ENCODE measurements around the gene COL18A1.

COL18A1 gene

DNA sequence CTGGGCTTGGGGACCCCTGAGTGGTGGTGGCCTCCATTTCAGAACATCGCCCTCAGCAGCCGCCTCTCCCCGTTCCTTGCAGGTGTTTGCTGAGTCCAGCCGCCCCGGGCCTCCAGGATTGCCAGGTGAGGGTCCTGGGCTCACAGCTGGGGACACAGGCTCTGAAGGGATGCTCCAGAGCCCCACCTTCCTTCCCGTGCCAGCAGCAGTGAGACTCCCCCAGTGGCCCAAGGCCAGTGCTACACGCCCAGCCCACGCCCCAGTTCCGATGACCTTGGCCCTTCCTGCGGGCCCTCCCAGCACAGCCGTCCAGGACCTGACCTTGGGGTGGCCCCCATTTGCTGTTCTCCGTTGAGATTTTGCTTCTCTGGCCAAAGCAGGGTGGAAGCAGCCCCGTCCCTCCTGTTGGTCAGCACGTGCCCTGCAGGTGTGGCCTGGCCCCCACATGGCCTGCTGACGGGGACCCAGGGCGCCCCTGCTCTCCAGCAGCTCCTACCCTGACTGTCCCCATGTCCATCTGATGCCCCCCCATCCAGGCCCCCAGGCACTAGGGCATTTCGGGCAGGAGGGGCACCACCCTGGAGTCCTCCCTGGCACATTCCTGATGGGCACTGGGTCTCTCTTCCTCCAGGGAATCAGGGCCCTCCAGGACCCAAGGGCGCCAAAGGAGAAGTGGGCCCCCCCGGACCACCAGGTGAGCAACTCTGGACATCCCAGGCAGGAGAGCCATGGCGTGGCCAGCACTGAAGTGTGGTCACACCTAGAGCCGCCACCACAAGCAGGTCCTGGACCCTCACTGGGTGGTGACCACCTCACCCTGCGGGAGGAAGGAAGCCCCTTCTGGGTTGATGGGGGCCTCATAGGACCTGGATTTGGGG, 92.2 kb downstream of the COL18A1 start:
- no peaks in the 10 kb centered on the region for H3K9me3 ChIP-seq (ENCODE audit: insufficient read depth, low read length)
- no peaks in the 10 kb centered on the region for H4K20me1 ChIP-seq (ENCODE audit: insufficient read depth, low read length)
- H3K27ac ChIP-seq (ENCODE audit: low read length): no peak overlapping the region
- no peak for TF ChIP-seq EZH2phosphoT487 (IDR thresholded peaks at IDR 0.05; ENCODE audit: low read depth)
- TF ChIP-seq, protein P1, sequence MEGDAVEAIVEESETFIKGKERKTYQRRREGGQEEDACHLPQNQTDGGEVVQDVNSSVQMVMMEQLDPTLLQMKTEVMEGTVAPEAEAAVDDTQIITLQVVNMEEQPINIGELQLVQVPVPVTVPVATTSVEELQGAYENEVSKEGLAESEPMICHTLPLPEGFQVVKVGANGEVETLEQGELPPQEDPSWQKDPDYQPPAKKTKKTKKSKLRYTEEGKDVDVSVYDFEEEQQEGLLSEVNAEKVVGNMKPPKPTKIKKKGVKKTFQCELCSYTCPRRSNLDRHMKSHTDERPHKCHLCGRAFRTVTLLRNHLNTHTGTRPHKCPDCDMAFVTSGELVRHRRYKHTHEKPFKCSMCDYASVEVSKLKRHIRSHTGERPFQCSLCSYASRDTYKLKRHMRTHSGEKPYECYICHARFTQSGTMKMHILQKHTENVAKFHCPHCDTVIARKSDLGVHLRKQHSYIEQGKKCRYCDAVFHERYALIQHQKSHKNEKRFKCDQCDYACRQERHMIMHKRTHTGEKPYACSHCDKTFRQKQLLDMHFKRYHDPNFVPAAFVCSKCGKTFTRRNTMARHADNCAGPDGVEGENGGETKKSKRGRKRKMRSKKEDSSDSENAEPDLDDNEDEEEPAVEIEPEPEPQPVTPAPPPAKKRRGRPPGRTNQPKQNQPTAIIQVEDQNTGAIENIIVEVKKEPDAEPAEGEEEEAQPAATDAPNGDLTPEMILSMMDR (IDR thresholded peaks at IDR 0.05; ENCODE audit: low read depth, low read length): no peak
- H3K27me3 ChIP-seq (ENCODE audit: low read depth, low read length): no peaks in the 10 kb centered on the region
- H3K4me2 ChIP-seq (ENCODE audit: low read length): no peak overlapping the region
- H3K4me3 ChIP-seq (ENCODE audit: low read length): no peak overlapping the region
- no peaks in the 10 kb centered on the region for H3K36me3 ChIP-seq (replicated peaks; ENCODE audit: low read depth, low read length)
- H3K4me1 ChIP-seq (ENCODE audit: low read length): no peaks in the 10 kb centered on the region
- no peak overlapping the region for H2AFZ ChIP-seq (ENCODE audit: low read depth, low read length)
- H3K79me2 ChIP-seq (ENCODE audit: low read length): no peaks in the 10 kb centered on the region
- H3K9ac ChIP-seq (ENCODE audit: low read length): no peak overlapping the region

DNA sequence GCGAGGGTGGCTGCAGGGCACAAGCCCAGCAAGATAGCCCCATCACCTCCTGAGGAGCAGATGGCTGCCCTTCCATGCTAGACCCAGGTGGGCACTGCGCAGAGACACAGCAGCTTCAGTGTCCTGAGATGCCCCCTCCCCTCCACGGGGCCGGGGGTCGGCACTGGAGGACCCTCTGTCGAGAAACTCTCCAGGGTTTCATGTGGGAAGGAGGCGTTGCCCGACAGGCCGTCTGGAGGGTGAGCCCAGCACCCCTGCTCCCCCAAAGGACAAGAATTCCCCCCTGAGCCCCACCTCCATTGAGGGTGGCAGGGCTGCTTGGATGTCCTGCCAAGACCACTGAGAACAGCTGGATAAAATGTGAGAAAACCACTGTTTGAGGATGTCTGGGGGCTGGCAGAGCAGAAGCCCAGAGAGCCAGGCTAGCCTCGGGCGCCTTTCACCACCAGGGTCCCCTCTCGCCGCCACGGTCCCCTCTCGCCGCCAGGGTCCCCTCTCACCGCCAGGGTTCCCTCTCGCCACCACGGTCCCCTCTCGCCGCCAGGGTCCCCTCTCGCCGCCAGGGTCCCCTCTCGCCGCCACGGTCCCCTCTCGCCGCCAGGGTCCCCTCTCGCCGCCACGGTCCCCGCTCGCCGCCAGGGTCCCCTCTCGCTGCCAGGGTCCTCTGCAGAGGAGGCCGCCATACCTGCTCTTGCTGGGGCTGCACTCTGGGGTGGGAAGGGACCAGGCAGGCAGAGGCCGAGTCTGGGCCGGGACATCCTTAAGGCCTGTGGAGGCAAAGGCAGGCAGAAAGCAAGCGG, 93.1 kb downstream of the COL18A1 start:
- Histone ChIP-seq H3K36me3 (replicated peaks; ENCODE audit: low read depth, low read length) (no peaks in the 10 kb centered on the region), H3K79me2 (ENCODE audit: low read length) (no peaks in the 10 kb centered on the region), H3K27ac (ENCODE audit: low read length) (no peak overlapping the region), H3K27me3 (ENCODE audit: low read depth, low read length) (no peaks in the 10 kb centered on the region), H3K4me2 (ENCODE audit: low read length) (no peak overlapping the region), H2AFZ (ENCODE audit: low read depth, low read length) (no peak overlapping the region), H3K4me1 (ENCODE audit: low read length) (no peaks in the 10 kb centered on the region), H4K20me1 (ENCODE audit: insufficient read depth, low read length) (no peaks in the 10 kb centered on the region), H3K4me3 (ENCODE audit: low read length) (no peak overlapping the region), H3K9ac (ENCODE audit: low read length) (no peak overlapping the region), H3K9me3 (ENCODE audit: insufficient read depth, low read length) (no peaks in the 10 kb centered on the region)
- TF ChIP-seq, protein P1 (IDR thresholded peaks at IDR 0.05; ENCODE audit: low read depth, low read length): no peak
- no peak for TF ChIP-seq EZH2phosphoT487 (IDR thresholded peaks at IDR 0.05; ENCODE audit: low read depth)

DNA sequence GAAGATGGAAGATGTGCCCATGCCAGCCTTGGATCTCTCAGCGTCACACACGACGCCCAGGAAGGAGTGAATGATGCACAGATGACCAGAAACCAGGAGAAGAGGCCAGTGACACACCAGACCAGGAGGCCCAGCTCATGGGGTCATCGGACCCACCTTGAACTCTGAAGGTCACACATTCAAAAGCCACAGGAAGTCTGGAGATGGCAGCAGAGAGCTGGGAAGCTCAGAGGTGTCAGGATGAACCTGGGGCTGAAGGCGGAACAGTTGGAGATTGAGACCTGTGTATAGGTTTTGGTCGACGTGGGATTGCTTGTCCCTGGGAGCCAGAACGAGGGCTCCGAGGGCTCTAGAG, 93.7 kb downstream of the COL18A1 start:
- Histone ChIP-seq H3K36me3 (replicated peaks; ENCODE audit: low read depth, low read length) (no peaks in the 10 kb centered on the region), H3K27ac (ENCODE audit: low read length) (no peak overlapping the region), H2AFZ (ENCODE audit: low read depth, low read length) (no peak overlapping the region), H3K9ac (ENCODE audit: low read length) (no peak overlapping the region), H3K9me3 (ENCODE audit: insufficient read depth, low read length) (no peaks in the 10 kb centered on the region), H4K20me1 (ENCODE audit: insufficient read depth, low read length) (no peaks in the 10 kb centered on the region), H3K27me3 (ENCODE audit: low read depth, low read length) (no peaks in the 10 kb centered on the region), H3K4me2 (ENCODE audit: low read length) (no peak overlapping the region), H3K4me1 (ENCODE audit: low read length) (no peaks in the 10 kb centered on the region), H3K4me3 (ENCODE audit: low read length) (no peak overlapping the region), H3K79me2 (ENCODE audit: low read length) (no peaks in the 10 kb centered on the region)
- TF ChIP-seq, protein P1 (IDR thresholded peaks at IDR 0.05; ENCODE audit: low read depth, low read length): no peak
- no peak for TF ChIP-seq EZH2phosphoT487 (IDR thresholded peaks at IDR 0.05; ENCODE audit: low read depth)

DNA sequence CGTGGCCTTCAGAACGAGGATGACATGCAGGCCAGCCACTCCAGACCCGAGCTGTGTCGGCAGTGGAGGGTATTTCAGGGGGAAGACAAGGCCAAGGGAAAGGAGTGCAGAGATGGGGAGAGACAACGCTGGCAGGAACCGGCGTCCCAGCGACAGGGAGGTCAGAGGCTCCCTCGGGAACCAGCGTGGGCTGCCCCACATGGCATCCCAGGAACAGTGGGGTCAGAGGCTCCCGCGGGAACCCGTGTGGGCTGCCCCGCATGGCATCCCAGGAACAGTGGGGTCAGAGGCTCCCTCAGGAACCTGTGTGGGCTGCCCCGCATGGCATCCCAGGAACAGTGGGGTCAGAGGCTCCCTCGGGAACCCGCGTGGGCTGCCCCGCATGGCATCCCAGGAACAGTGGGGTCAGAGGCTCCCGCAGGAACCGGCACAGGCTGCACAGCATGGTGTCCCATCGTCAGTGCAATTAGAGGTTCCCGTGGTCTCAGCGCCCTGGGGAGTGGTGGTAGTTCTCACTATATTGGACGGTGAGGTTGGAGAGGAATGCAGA, 94.3 kb downstream of the COL18A1 start:
- TF ChIP-seq, protein P1 (IDR thresholded peaks at IDR 0.05; ENCODE audit: low read depth, low read length): no peak
- TF ChIP-seq EZH2phosphoT487 (IDR thresholded peaks at IDR 0.05; ENCODE audit: low read depth): no peak
- Histone ChIP-seq H3K36me3 (replicated peaks; ENCODE audit: low read depth, low read length) (no peaks in the 10 kb centered on the region), H3K27me3 (ENCODE audit: low read depth, low read length) (no peaks in the 10 kb centered on the region)

More for the DNA sequence above, 94.3 kb downstream of the COL18A1 start:
- H2AFZ ChIP-seq (ENCODE audit: low read depth, low read length): no peak overlapping the region
- no peak overlapping the region for H3K27ac ChIP-seq (ENCODE audit: low read length)
- H3K4me2 ChIP-seq (ENCODE audit: low read length): no peak overlapping the region
- no peaks in the 10 kb centered on the region for H4K20me1 ChIP-seq (ENCODE audit: insufficient read depth, low read length)
- H3K9me3 ChIP-seq (ENCODE audit: insufficient read depth, low read length): no peaks in the 10 kb centered on the region
- H3K9ac ChIP-seq (ENCODE audit: low read length): no peak overlapping the region
- H3K4me1 ChIP-seq (ENCODE audit: low read length): no peaks in the 10 kb centered on the region
- H3K4me3 ChIP-seq (ENCODE audit: low read length): no peak overlapping the region
- no peaks in the 10 kb centered on the region for H3K79me2 ChIP-seq (ENCODE audit: low read length)

All from OCI-LY3 (cell line).